Colon (tissue), 2 donors: ENCODE measurements around the gene TTC28.
"Not testable (repeated sequence)": the region's sequence is repeated elsewhere in the genome, so short reads cannot be mapped to it uniquely, and the experiment has no call there.

ENCODE experiments used
- FAIRE-seq: peaks from 2 replicates; lab custom pipeline; 2012; peaks lifted over from hg19 to GRCh38; lab: Jason Lieb, UNC
- donor health status: control.
- donor health status: control.

TTC28 gene

GRCh38 chr22:28229566-28230485 lies 449.8 kb downstream of the TTC28 start:
- no peak for FAIRE-seq

- no peak for FAIRE-seq
Measured at GRCh38 chr22:28223826-28224225, 455.8 kb downstream of the TTC28 start.

GRCh38 chr22:28222976-28223745 lies 456.5 kb downstream of the TTC28 start:
- FAIRE-seq, result no peak

- FAIRE-seq, result no peak
Measured at GRCh38 chr22:28222571-28222970, 457.1 kb downstream of the TTC28 start.

GRCh38 chr22:28222052-28222451 lies 457.6 kb downstream of the TTC28 start:
- FAIRE-seq, result no peak

- FAIRE-seq, result no peak
Measured at GRCh38 chr22:28220626-28221363, 458.8 kb downstream of the TTC28 start.

GRCh38 chr22:28217277-28217676 lies 462.4 kb downstream of the TTC28 start:
- FAIRE-seq, result no peak

- FAIRE-seq, result not testable (repeated sequence)
Measured at GRCh38 chr22:28214750-28215149, 464.9 kb downstream of the TTC28 start.

GRCh38 chr22:28209457-28209856 lies 470.2 kb downstream of the TTC28 start:
- not testable (repeated sequence) for FAIRE-seq

- no peak for FAIRE-seq
Measured at GRCh38 chr22:28208787-28209186, 470.9 kb downstream of the TTC28 start.

- no peak for FAIRE-seq
Measured at GRCh38 chr22:28208036-28208435, 471.6 kb downstream of the TTC28 start.

GRCh38 chr22:28207281-28208030 lies 472.2 kb downstream of the TTC28 start:
- no peak for FAIRE-seq

- FAIRE-seq, result no peak
Measured at GRCh38 chr22:28205926-28206325, 473.7 kb downstream of the TTC28 start.

GRCh38 chr22:28204382-28204781 lies 475.3 kb downstream of the TTC28 start:
- no peak for FAIRE-seq

- no peak for FAIRE-seq
Measured at GRCh38 chr22:28203286-28203685, 476.4 kb downstream of the TTC28 start.

GRCh38 chr22:28198692-28199091 lies 480.9 kb downstream of the TTC28 start:
- FAIRE-seq, result no peak

GRCh38 chr22:28191571-28191970 lies 488.1 kb downstream of the TTC28 start:
- not testable (repeated sequence) for FAIRE-seq

GRCh38 chr22:28188178-28188879 lies 491.3 kb downstream of the TTC28 start:
- no peak for FAIRE-seq

GRCh38 chr22:28187612-28188011 lies 492.0 kb downstream of the TTC28 start:
- FAIRE-seq, result no peak

GRCh38 chr22:28186641-28187040 lies 493.0 kb downstream of the TTC28 start:
- no peak for FAIRE-seq

GRCh38 chr22:28185130-28185529 lies 494.5 kb downstream of the TTC28 start:
- FAIRE-seq, result no peak
